HG02938 (cell line): ENCODE data around the gene PRSS50.

ENCODE experiments used
- ATAC-seq: cut with Tn5 transposase; IDR thresholded peaks from one replicate; pipeline ENCODE4 v1.9.1; 2021; ENCODE audit warnings: mild to moderate bottlenecking, moderate library complexity; ENCODE audit not compliant: unreplicated experiment

PRSS50 gene

GRCh38 chr3:46729038-46729437, 11.4 kb upstream of the PRSS50 start:
- ATAC-seq, result no peak

GRCh38 chr3:46725621-46726314, 8.1 kb upstream of the PRSS50 start:
- ATAC-seq, result no peak

GRCh38 chr3:46724424-46724823, 6.8 kb upstream of the PRSS50 start:
- ATAC-seq, result no peak

GRCh38 chr3:46722443-46722842, 4.8 kb upstream of the PRSS50 start:
- no peak for ATAC-seq

GRCh38 chr3:46721009-46721408, 3.3 kb upstream of the PRSS50 start:
- no peak for ATAC-seq

GRCh38 chr3:46719735-46720271, 2.1 kb upstream of the PRSS50 start:
- ATAC-seq, result no peak

GRCh38 chr3:46719044-46719565, 1.4 kb upstream of the PRSS50 start:
- no peak for ATAC-seq

- no peak for ATAC-seq
Observed at GRCh38 chr3:46716461-46717441, 918 bp downstream of the PRSS50 start.

GRCh38 chr3:46715507-46716175, 2.0 kb downstream of the PRSS50 start:
- no peak for ATAC-seq

- ATAC-seq, result no peak
Observed at GRCh38 chr3:46714728-46715506, 2.8 kb downstream of the PRSS50 start.

- no peak for ATAC-seq
Observed at GRCh38 chr3:46713898-46714552, 3.6 kb downstream of the PRSS50 start.

GRCh38 chr3:46713050-46713897, 4.4 kb downstream of the PRSS50 start:
- no peak for ATAC-seq

GRCh38 chr3:46712191-46713049, 5.2 kb downstream of the PRSS50 start:
- ATAC-seq, result no peak

- no peak for ATAC-seq
Observed at GRCh38 chr3:46711760-46712159, 5.9 kb downstream of the PRSS50 start.

- no peak for ATAC-seq
Observed at GRCh38 chr3:46711305-46711704, 6.4 kb downstream of the PRSS50 start.

GRCh38 chr3:46710671-46711295, 6.9 kb downstream of the PRSS50 start:
- no peak for ATAC-seq

- no peak for ATAC-seq
Observed at GRCh38 chr3:46710229-46710628, 7.4 kb downstream of the PRSS50 start.
